ENCODE measurements around the gene SLC6A9. TPM values are rescaled to one million over a fixed set of nuclear protein-coding genes. Genes with fewer than 3 reads are reported as not detected.

SLC6A9 gene
- total RNA-seq, 1 experiment from 2014 or later, result 30.1 TPM

DNA sequence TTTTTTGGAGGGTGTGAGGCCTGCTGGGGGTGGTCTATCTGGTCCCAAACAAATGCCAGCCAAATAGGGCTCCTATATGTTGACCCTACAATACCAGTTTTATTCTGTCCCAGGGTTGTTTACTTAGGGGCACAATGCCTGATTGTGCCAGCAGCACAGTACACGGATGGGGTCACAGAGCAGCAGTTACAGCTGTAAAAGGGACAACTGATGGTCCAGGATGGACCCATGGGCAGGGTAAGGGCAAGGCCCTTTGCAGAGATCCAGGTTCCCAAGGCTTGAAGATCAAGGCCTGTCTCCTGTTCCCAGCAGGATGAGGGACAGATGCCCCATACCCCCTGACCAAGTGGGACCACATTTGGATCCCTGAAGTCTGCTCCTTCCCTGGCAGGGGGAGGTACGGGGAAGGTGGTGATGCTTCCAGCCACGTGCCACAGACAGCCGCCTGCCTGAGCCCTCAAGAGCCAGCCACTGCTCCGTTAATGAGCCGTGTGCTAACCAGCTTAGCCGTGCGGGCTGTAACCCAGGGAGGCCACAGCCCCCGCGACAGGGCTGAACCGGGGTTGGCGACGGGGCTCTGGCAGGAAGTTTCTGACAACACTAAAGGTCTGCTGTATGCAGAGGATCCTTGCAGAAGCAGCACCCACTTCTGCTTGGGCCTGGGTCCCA, 18.2 kb downstream of the SLC6A9 start:
- peaks cover 15 to 31% of the 10 kb centered on the region in 2 experiments for H3K4me1 Mint-ChIP-seq
- Histone ChIP-seq H3K79me2 (ENCODE audit: insufficient read depth, low read length) (no peaks in the 10 kb centered on the region), H3K4ac (ENCODE audit: low read depth, low read length) (no peak overlapping the region), H2BK5ac (ENCODE audit: insufficient read length, low read length) (no peak overlapping the region), H4K8ac (replicated peaks; ENCODE audit: insufficient read length, low read depth, low read length) (no peak overlapping the region), H2BK20ac (ENCODE audit: low read depth, low read length, poor library complexity, severe bottlenecking) (no peak overlapping the region), H3K27me3 (ENCODE audit: insufficient read depth, low read length) (no peaks in the 10 kb centered on the region), H2BK15ac (ENCODE audit: low read depth, low read length) (no peak overlapping the region), H3K18ac (ENCODE audit: insufficient read length, low read depth, low read length) (no peak overlapping the region), H2AFZ (ENCODE audit: low read length) (no peak overlapping the region), H3T11ph (ENCODE audit: low read length) (no peak overlapping the region), H3K14ac (ENCODE audit: insufficient read depth, low read length) (no peak overlapping the region; the same call in 1 of the 2 replicates), H4K5ac (ENCODE audit: insufficient read length, low read depth, low read length) (no peak overlapping the region), H3K79me1 (ENCODE audit: insufficient read depth, low read depth, low read length, poor library complexity, severe bottlenecking) (no peaks in the 10 kb centered on the region), H4K91ac (ENCODE audit: insufficient read length, low read depth, low read length) (no peak overlapping the region), H4K20me1 (ENCODE audit: control insufficient read depth, insufficient read depth, insufficient read length) (no peaks in the 10 kb centered on the region), H3K23ac (ENCODE audit: insufficient read length, low read depth, low read length) (no peak overlapping the region), H3K56ac (ENCODE audit: insufficient read length, low read depth, low read length) (no peak overlapping the region), H3K4me2 (ENCODE audit: insufficient read depth, insufficient read length, low read length) (no peak overlapping the region), H3K4me1 (ENCODE audit: insufficient read depth, low read length) (peaks cover 3% of the 10 kb centered on the region; the same call in 1 of the 2 replicates), H2BK12ac (ENCODE audit: insufficient read length, low read depth, low read length) (no peak overlapping the region), H2BK120ac (ENCODE audit: low read depth, low read length, poor library complexity, severe bottlenecking) (no peak overlapping the region), H3K23me2 (ENCODE audit: insufficient read length, low read depth, low read length, poor library complexity, severe bottlenecking) (no peaks in the 10 kb centered on the region), H3K27ac (ENCODE audit: insufficient read length, low read depth, low read length) (no peak overlapping the region), H2AK5ac (ENCODE audit: insufficient read length, low read length) (no peak overlapping the region), H3K9ac (ENCODE audit: extremely low read depth, insufficient read length, low read length) (no peak overlapping the region), H3K9me3 (ENCODE audit: control insufficient read depth, low read depth, low read length) (no peaks in the 10 kb centered on the region)
- H3K27ac Mint-ChIP-seq, result no peak overlapping the region
- TF ChIP-seq, protein P1, sequence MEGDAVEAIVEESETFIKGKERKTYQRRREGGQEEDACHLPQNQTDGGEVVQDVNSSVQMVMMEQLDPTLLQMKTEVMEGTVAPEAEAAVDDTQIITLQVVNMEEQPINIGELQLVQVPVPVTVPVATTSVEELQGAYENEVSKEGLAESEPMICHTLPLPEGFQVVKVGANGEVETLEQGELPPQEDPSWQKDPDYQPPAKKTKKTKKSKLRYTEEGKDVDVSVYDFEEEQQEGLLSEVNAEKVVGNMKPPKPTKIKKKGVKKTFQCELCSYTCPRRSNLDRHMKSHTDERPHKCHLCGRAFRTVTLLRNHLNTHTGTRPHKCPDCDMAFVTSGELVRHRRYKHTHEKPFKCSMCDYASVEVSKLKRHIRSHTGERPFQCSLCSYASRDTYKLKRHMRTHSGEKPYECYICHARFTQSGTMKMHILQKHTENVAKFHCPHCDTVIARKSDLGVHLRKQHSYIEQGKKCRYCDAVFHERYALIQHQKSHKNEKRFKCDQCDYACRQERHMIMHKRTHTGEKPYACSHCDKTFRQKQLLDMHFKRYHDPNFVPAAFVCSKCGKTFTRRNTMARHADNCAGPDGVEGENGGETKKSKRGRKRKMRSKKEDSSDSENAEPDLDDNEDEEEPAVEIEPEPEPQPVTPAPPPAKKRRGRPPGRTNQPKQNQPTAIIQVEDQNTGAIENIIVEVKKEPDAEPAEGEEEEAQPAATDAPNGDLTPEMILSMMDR (conservative IDR thresholded peaks at IDR 0.05), result no peak
- no CpG with 5 or more reads among the region's 13 CpGs for WGBS (ENCODE audit: extremely low coverage, insufficient read length, low lambda C conversion rate)
- peaks cover 7 to 16% (median 9%) of the 10 kb centered on the region in 3 experiments; a peak in 6 of 7 replicates for H3K36me3 Mint-ChIP-seq (ENCODE audit: insufficient read depth in 1 of 3, low read depth in 3 of 3)
- no peak overlapping the region for H3K4me3 Mint-ChIP-seq
- no peak for DNase-seq
- H3K27me3 Mint-ChIP-seq (ENCODE audit: low read depth), result no peaks in the 10 kb centered on the region
- no peaks in the 10 kb centered on the region for H3K9me3 Mint-ChIP-seq

Data from H9 (cell line).